Skeletal muscle tissue (tissue), 1 donor: ENCODE measurements around the gene SEC62. TPM values are rescaled to one million over a fixed set of nuclear protein-coding genes. Genes with fewer than 3 reads are reported as not detected.

Experiments
- total RNA-seq: library from RNA; depleted of rRNA; stranded (reverse); fragments of >200 nt; gene quantifications from one replicate; pipeline ENCODE4 v1.2.3, GENCODE V29; 2014

SEC62 gene
- total RNA-seq, 1 donor from 2014 or later: 25.1 TPM

Other genes starting within 250 kb of the SEC62 start
- 104 TPM for gene TERC, start 201.7 kb upstream of the SEC62 start, total RNA-seq
- gene ACTRT3, start 197.2 kb upstream of the SEC62 start, total RNA-seq: 1.6 TPM
- gene MYNN, start 193.4 kb upstream of the SEC62 start, total RNA-seq: 20.4 TPM
- not detected for gene LRRIQ4, start 153.9 kb upstream of the SEC62 start, total RNA-seq
- 3.1 TPM for gene LRRC34, start 153.9 kb upstream of the SEC62 start, total RNA-seq
- gene LRRC31, start 96.9 kb upstream of the SEC62 start, total RNA-seq: not detected
- not detected for gene SAMD7, start 55.2 kb upstream of the SEC62 start, total RNA-seq
- gene GPR160, start 71.2 kb downstream of the SEC62 start, total RNA-seq: 2.6 TPM
- 32.9 TPM for gene PHC3, start 214.9 kb downstream of the SEC62 start, total RNA-seq